Fibroblast of mammary gland (primary cell): ENCODE measurements around the gene EML1.

ENCODE experiments used
- DNase-seq: peaks from one replicate; pipeline ENCODE4 v3.0.0-alpha.2; 2010; ENCODE audit warnings: low read depth
- H3K4me3 ChIP-seq: 2 replicates; pipeline ENCODE4 v1.5.1; 2011; ENCODE audit warnings: low read depth, mild to moderate bottlenecking, low read length, moderate library complexity; ENCODE audit not compliant: control insufficient read depth
- CTCF ChIP-seq: conservative IDR thresholded peaks from 2 replicates; pipeline ENCODE4 v1.5.1; 2011; ENCODE audit warnings: low read depth, low read length, inconsistent platforms; ENCODE audit not compliant: control insufficient read depth, insufficient read depth

The EML1 gene

GRCh38 chr14:99815696-99816095, 22.5 kb downstream of the EML1 start:
- TF ChIP-seq CTCF, result no peak
- no peak for DNase-seq
- no peak overlapping the region for H3K4me3 ChIP-seq

GRCh38 chr14:99816217-99816616, 23.0 kb downstream of the EML1 start:
- DNase-seq, result no peak
- no peak for TF ChIP-seq CTCF
- H3K4me3 ChIP-seq, result no peak overlapping the region

GRCh38 chr14:99816642-99817041, 23.4 kb downstream of the EML1 start:
- DNase-seq, result no peak
- TF ChIP-seq CTCF, result no peak
- H3K4me3 ChIP-seq, result no peak overlapping the region

- DNase-seq, result no peak
- no peak for TF ChIP-seq CTCF
Measured at GRCh38 chr14:99817331-99817730, 24.1 kb downstream of the EML1 start.

GRCh38 chr14:99818503-99819036, 25.4 kb downstream of the EML1 start:
- TF ChIP-seq CTCF, result no peak
- H3K4me3 ChIP-seq, result no peak overlapping the region
- no peak for DNase-seq

More at GRCh38 chr14:99817331-99817730, 24.1 kb downstream of the EML1 start:
- H3K4me3 ChIP-seq, result no peak overlapping the region

GRCh38 chr14:99819514-99819913, 26.3 kb downstream of the EML1 start:
- no peak overlapping the region for H3K4me3 ChIP-seq
- TF ChIP-seq CTCF, result no peak
- DNase-seq, result no peak
